H54 (cell line): ENCODE results near the gene BAIAP3.

ENCODE experiments used
- DNase-seq: peaks from one replicate; pipeline ENCODE4 v3.0.0; 2011; ENCODE audit warnings: low spot score, mixed read lengths; ENCODE audit not compliant: insufficient read length
- FAIRE-seq: peaks from 3 replicates; lab custom pipeline; 2011; peaks lifted over from hg19 to GRCh38; lab: Jason Lieb, UNC
- POLR2A ChIP-seq: IDR thresholded peaks from 2 replicates; pipeline ENCODE4 v1.6.1; 2011; ENCODE audit warnings: low read depth, mild to moderate bottlenecking, low read length

Gene BAIAP3

DNA sequence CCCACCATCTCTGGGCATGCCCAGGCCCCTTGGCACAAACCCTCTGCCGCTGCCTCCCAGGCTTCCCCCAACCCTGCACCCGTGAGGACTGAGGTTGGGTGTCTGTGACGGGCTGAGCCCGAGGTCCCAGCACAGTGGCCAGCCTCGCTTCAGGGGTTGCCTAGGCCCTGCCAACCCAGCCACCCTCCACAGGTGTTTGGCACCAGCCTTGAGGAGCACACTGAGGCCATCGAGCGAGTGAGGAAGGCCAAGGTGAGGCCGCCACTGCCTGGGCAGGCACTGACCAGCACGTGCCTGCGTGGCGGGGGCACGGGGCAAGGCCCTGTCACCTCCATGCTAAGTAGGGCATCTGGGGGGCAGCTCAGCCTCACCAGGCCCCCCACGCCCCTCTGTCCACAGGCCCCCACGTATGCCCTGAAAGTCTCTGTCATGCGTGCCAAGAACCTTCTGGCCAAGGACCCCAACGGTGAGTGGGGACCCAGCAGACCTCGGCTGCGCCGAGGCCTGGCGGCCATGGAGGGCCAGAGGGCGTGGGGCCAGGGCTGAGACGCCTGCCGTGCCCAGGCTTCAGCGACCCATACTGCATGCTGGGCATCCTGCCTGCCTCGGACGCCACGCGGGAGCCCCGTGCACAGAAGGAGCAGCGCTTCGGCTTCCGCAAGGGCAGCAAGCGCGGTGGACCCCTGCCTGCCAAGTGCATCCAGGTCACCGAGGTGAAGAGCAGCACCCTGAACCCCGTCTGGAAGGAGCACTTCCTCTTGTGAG lies 7.5 kb downstream of the BAIAP3 start:
- no peak for FAIRE-seq
- DNase-seq = no peak
- no peak for TF ChIP-seq POLR2A

DNA sequence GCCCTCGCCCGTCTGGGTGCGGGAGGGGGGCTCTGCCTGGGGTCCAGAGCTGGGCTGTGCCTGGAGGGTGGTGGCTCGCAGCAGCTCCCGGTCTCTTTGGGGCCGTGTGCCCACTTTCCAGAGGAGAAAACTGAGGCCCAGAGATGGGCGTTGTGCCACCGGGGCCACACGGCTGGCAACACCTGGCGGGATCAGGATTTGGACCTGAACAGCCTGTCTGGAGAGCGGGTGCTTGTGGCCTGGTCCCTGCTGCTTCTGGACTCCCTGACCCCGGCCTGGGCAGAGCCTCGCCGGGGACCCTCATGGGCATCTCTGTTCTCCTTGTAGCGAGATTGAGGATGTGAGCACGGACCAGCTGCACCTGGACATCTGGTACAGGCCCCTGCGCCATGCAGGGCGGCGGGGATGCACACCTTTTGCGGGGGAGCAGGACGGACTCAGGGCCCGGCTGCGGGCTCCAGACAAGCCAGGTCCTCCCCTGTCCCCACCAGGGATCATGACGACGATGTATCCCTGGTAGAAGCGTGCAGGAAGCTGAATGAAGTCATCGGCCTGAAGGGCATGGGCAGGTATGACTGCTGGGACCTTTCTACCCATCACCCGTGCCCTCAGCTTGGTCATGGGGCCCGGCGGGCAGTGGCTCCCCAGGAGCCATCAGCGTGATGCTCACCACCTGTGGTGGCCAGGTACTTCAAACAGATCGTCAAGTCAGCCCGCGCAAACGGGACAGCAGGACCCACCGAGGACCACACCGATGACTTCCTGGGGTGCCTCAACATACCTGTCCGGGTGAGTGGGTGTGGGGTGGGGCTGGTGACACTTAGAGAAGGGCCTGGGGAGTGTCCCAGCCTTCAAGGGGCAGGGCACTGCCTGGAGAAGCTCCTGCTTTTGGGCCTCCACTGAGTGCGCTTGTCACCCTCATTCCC lies 8.3 kb downstream of the BAIAP3 start:
- FAIRE-seq = no peak
- no peak for DNase-seq
- no peak for TF ChIP-seq POLR2A

DNA sequence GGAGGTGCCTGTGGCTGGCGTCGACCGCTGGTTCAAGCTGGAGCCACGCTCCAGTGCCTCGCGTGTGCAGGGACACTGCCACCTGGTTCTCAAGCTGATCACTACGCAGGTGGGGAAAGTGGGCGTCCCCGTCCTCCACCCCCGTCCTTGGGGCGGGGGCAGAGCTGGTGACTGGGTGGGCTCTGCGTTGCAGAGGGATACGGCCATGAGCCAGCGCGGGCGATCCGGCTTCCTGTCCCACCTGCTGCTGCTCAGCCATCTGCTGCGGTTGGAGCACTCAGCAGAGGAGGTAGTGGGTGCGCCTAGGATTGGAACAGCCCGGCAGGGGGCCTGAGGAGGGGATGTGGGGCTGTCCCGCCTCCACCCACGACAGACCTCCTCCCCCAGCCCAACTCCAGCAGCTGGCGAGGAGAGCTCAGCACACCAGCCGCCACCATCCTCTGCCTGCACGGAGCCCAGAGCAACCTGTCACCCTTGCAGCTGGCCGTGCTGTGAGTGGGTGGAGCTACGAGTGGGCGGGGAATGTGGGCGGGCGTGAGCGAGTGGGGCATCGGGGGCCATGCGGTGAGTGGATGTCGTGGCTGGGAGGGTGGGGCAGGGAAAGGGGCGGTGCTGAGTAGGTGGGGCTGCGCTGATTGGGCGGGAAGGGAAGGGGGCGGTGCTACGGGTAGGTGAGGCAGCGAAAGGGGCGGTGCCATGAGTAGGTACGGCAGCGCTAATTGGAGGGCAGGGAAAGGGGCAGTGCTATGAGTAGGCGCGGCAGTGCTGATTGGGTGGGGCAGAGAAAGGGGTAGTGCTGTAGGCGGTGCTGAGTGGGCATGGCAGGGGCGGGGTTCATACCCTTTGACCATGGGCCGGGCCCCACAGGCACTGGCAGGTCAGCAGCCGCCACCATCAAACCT lies 9.3 kb downstream of the BAIAP3 start:
- DNase-seq = peak; percentile 100
- no peak for TF ChIP-seq POLR2A
- peak; percentile 88 for FAIRE-seq

DNA sequence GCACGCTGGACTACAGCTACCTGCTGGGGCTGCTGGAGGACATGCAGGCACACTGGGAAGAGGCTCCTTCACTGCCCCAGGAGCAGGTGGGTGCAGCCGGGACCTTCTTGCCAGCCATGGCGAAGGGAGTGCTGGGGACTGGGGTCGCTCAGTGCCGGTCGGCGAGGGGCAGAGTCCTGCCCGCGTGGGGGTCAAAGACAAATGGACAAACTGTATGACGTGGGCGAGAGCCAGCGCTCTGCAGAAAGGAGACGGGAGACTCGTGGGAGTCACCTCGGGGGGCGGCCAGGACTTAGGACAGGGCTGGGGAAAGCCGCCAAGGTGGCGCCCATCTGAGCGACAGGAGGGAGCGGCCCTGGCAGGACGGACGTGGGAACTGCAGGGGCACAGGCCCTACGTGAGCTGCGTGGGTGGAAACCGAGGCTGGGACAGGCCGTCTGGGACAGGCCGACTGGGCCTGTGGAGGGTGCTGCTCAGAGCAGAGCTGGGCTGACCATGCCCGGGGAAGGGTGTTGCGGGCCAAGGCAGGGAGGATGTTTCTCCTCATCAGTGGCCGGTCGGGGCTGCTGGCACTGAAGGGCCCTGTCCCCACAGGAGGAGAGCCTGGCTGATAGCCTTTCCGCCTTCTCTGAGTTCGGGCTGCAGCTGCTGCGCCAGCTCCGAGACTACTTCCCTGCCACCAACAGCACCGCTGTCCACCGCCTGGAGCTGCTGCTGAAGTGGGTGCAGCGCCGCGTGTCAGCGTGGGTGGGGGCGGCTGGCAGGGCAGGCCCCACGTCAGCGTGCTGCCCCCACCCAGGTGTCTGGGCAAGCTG lies 10.2 kb downstream of the BAIAP3 start:
- DNase-seq = no peak
- no peak for TF ChIP-seq POLR2A
- no peak for FAIRE-seq

DNA sequence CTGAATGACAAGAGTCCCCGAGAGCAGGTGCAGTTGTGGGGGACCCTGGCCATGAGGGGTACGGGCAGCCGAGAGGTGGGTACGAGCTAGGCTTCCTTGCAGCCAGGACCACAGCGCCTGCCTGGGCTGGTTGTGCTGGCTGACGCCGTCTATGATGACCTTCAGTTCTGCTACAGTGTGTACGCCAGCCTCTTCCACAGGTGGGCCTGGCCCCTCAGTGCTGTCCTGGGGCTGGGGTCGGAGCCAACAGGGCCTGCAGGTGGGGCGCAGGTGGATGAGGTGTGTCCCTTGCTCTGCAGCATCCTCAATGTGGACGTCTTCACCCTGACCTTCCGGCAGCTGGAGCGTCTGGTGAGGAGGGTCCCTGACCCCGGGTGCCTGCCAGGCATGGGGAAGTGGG lies 11.1 kb downstream of the BAIAP3 start:
- FAIRE-seq (no peak), DNase-seq (no peak)
- TF ChIP-seq POLR2A = no peak

DNA sequence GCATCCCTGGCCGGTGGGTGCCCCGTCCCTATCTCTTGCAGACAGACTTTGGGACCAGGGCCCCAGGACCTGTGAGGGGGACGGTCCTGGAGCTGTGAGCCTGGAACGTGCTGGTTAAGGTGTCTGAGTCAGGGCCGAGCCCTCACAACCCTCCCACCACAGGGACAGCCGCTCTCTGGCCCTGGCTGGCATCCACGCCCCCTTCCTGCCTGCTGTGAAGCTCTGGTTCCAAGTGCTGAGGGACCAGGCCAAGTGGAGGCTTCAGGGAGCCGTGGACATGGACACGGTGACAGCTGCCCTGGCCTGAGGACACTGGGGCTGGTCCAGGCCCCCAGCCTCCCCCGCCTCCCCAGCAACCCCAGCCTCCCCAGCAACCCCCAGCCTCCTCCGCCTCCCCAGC lies 11.6 kb downstream of the BAIAP3 start:
- FAIRE-seq = no peak
- TF ChIP-seq POLR2A = no peak
- DNase-seq = no peak

DNA sequence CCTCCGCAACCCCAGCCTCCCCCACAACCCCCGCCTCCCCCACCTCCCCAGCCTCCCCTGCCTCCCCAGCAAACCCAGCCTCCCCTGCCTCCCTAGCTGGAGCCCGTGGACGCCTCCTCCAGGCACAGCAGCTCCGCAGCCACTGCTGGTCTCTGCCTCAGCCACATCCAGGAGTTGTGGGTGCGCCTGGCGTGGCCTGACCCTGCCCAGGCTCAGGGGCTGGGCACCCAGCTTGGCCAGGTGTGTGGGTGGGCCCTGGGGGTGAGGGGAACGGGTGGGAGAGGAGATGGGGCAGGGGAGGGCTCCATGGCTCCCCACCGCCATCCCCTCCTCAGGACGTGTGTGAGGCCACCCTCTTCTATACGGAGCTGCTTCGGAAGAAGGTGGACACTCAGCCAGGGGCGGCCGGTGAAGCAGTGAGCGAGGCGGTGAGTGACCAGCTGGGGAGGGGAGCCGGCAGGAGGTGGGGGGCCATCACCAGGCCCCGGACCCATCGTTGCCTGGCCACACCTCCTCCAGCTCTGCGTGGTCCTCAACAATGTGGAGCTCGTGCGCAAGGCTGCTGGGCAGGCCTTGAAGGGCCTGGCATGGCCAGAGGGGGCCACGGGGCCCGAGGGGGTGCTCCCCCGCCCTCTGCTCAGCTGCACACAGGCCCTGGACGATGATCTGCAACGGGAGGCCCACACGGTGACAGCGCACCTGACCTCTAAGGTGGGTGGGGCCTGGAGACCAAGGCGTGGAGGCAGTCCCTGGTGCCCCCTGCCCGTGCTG lies 12.4 kb downstream of the BAIAP3 start:
- no peak for TF ChIP-seq POLR2A
- DNase-seq (no peak), FAIRE-seq (no peak)

DNA sequence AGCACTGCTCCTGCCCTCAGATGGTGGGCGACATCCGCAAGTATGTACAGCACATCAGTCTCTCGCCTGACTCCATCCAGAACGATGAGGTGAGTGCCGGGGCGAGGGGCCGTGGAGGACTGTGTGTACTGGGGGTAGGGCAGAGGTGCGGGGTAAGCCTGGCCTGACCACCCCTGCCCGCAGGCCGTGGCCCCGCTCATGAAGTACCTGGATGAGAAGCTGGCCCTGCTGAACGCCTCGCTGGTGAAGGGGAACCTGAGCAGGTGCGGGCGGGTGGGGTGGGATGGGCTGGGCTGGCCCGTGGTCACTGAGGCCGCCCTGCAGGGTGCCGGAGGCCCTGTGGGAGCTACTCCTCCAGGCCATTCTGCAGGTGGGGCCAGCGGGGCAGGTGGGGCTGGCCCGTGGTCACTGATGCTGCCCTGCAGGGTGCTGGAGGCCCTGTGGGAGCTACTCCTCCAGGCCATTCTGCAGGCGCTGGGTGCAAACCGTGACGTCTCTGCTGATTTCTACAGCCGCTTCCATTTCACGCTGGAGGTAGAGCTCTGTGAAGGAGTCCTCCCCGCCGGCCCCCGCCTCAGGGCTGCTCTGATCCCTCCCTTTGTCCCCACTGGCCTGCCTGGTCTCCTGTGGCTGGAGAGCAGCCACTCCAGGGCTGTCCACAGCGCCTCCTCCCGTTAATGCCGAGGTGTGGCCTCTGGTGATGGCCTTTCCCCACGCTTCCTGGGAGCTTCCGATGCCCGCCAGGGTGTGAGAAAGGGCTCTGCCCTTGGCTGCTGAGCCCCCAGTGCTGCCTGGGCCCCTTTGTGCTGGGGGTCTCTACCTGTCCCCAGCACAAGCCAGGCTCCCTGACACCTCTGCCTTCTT lies 13.2 kb downstream of the BAIAP3 start:
- no peak for FAIRE-seq
- no peak for DNase-seq
- TF ChIP-seq POLR2A = no peak

DNA sequence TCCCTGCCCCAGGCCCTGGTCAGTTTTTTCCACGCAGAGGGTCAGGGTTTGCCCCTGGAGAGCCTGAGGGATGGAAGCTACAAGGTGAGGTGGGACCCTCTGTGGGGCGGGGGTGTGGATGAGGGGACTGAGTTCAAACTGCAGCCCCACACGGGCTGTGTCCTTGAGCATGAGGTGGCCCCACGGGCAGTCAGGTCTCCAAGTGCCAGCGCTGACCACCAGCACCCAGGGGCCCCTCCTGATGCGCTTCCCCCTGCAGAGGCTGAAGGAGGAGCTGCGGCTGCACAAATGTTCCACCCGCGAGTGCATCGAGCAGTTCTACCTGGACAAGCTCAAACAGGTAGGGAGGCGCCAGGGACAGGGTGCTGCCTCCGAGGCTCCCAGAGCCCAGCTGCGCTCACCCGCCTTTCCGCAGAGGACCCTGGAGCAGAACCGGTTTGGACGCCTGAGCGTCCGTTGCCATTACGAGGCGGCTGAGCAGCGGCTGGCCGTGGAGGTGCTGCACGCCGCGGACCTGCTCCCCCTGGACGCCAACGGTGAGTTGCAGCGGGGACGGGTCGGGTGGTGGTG lies 13.9 kb downstream of the BAIAP3 start:
- DNase-seq (no peak), FAIRE-seq (no peak)
- TF ChIP-seq POLR2A = no peak

DNA sequence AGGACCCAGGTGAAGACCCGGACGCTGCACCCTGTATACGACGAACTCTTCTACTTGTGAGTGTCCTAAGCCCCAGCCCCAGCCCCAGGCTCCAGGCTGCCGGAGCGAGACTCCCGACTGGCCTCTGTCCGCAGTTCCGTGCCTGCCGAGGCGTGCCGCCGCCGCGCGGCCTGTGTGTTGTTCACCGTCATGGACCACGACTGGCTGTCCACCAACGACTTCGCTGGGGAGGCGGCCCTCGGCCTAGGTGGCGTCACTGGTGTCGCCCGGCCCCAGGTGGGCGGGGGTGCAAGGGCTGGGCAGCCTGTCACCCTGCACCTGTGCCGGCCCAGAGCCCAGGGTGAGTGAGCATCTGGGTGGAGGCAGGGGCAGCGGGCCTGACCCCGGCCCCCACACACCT lies 14.5 kb downstream of the BAIAP3 start:
- no peak for TF ChIP-seq POLR2A
- FAIRE-seq (no peak), DNase-seq (no peak)

DNA sequence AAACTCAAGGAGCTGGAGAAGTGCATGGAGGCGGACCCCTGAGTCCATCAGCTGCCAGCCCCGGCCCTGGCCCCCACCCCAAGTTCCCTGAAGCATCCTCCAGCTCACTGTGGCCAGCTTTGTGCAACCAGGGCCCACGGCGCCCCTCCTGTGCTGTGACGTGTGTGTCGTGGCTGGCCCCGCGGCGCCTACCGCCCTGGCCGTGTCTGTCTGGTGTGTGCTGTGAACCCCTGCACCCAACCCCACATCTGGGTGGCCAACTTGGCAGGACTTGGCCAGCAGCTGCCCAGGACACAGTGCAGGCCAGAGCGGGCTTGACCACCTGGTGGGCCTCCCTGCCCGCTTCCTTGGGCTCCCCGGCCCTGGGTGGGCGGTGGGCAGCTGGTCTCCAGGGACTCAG lies 15.0 kb downstream of the BAIAP3 start:
- DNase-seq = no peak
- no peak for FAIRE-seq
- TF ChIP-seq POLR2A = no peak

DNA sequence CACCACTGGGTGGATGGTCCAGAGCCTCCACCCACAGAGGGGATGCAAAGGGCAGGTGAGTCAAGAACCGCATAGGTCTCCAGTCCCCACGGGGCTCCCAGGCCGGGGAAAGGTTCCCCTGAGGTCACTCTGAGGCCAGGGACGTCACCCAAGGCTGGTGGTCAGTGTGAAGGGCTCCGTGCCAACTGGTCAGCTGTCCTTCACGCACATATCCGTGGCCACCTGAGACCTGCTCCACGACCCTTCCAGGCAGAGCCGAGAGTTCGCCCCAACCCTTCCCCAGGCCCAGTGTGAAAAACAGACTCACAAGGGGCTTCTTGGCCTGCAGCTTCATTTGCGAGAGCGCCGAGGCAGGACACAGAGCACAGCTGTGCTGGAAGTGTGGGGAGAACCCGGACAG lies 15.5 kb downstream of the BAIAP3 start:
- TF ChIP-seq POLR2A = no peak
- no peak for DNase-seq
- FAIRE-seq = no peak
